ENCODE measurements around the gene CIDEA. TPM values are rescaled to one million over a fixed set of nuclear protein-coding genes. Genes with fewer than 3 reads are reported as not detected.

Gene CIDEA
- total RNA-seq, 6 donors from 2014 or later = not detected

DNA sequence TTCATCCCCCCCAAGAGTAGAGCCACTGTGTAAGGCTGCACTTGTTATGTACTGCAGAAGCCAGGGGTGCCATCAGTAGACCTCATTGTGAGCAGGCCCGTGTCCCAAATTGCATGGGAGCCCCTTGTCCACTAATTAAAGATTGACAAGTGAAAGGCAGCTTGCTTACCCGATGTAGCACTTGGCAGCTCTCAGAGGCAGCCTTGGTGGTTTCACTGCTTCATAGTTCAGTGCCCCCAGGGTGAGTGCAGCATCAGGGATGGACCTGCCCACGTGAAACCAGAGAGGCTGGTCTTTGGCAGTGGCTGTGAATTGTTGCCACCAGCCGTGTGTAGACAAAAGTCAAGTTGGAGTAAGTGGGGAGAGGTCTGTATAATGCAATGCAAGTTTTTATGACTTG, 67.2 kb downstream of the CIDEA start:
- no peaks in the 10 kb centered on the region for H3K27me3 ChIP-seq
- peaks cover 11 to 82% (median 24%) of the 10 kb centered on the region in 4 donors for H3K36me3 ChIP-seq
- no peaks in the 10 kb centered on the region for H3K9me3 ChIP-seq
- no peak overlapping the region for H3K4me3 ChIP-seq
- ATAC-seq (ENCODE audit: low FRiP score in 2 of 2) (no peak), DNase-seq (no peak)
- 73 to 79% methylated on average over 4 of the region's 4 CpGs for WGBS, 2 donors
- TF ChIP-seq EP300 (IDR thresholded peaks at IDR 0.05) (no peak), POLR2AphosphoS5 (IDR thresholded peaks at IDR 0.05) (no peak), POLR2A (IDR thresholded peaks at IDR 0.05) (no peak)
- TF ChIP-seq, protein P1, sequence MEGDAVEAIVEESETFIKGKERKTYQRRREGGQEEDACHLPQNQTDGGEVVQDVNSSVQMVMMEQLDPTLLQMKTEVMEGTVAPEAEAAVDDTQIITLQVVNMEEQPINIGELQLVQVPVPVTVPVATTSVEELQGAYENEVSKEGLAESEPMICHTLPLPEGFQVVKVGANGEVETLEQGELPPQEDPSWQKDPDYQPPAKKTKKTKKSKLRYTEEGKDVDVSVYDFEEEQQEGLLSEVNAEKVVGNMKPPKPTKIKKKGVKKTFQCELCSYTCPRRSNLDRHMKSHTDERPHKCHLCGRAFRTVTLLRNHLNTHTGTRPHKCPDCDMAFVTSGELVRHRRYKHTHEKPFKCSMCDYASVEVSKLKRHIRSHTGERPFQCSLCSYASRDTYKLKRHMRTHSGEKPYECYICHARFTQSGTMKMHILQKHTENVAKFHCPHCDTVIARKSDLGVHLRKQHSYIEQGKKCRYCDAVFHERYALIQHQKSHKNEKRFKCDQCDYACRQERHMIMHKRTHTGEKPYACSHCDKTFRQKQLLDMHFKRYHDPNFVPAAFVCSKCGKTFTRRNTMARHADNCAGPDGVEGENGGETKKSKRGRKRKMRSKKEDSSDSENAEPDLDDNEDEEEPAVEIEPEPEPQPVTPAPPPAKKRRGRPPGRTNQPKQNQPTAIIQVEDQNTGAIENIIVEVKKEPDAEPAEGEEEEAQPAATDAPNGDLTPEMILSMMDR (IDR thresholded peaks at IDR 0.05) = no peak
- peaks cover 4 to 13% (median 10%) of the 10 kb centered on the region in 4 donors for H3K4me1 ChIP-seq
- no peak overlapping the region for H3K27ac ChIP-seq

DNA sequence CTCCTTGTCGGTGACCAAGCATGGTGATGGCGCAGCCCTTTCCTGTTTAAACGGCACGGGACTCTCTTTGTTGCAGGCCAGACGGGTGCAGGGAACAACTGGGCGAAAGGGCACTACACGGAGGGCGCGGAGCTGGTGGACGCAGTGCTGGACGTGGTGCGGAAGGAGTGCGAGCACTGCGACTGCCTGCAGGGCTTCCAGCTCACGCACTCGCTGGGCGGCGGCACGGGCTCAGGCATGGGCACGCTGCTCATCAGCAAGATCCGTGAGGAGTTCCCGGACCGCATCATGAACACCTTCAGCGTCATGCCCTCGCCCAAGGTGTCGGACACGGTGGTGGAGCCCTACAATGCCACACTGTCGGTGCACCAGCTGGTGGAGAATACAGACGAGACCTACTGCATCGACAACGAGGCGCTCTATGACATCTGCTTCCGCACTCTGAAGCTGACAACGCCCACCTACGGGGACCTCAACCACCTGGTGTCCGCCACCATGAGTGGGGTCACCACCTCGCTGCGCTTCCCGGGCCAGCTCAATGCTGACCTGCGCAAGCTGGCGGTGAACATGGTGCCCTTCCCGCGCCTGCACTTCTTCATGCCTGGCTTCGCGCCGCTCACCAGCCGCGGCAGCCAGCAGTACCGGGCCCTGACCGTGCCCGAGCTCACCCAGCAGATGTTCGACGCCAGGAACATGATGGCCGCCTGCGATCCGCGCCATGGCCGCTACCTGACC, 71.0 kb downstream of the CIDEA start:
- Histone ChIP-seq H3K9me3 (no peaks in the 10 kb centered on the region), H3K36me3 (peaks cover 14 to 97% (median 47%) of the 10 kb centered on the region in 4 donors), H3K4me1 (peaks cover 0 to 6% (median 0%) of the 10 kb centered on the region in 4 donors), H3K4me3 (no peak overlapping the region), H3K27me3 (no peaks in the 10 kb centered on the region), H3K27ac (no peak overlapping the region)
- DNase-seq (peak in 1 of 2 donors; percentile 80), ATAC-seq (ENCODE audit: low FRiP score in 2 of 2) (peak in 1 of 2 donors; percentile 19)
- 94 to 98% methylated on average over 35 to 58 of the region's 58 CpGs for WGBS, 2 donors
- TF ChIP-seq, protein P1 (IDR thresholded peaks at IDR 0.05) = no peak
- TF ChIP-seq POLR2AphosphoS5 (IDR thresholded peaks at IDR 0.05) (no peak), POLR2A (IDR thresholded peaks at IDR 0.05) (no peak), EP300 (IDR thresholded peaks at IDR 0.05) (no peak)

GRCh38 chr18:12325726-12326245, 71.6 kb downstream of the CIDEA start:
- Histone ChIP-seq H3K4me3 (no peak overlapping the region), H3K27ac (no peak overlapping the region), H3K36me3 (peaks cover 14 to 92% (median 46%) of the 10 kb centered on the region in 4 donors), H3K27me3 (no peaks in the 10 kb centered on the region), H3K9me3 (no peaks in the 10 kb centered on the region), H3K4me1 (peaks cover 0 to 6% (median 0%) of the 10 kb centered on the region in 4 donors)
- no peak for ATAC-seq (ENCODE audit: low FRiP score in 2 of 2)
- DNase-seq = no peak
- TF ChIP-seq, protein P1 (IDR thresholded peaks at IDR 0.05) = no peak
- no peak for TF ChIP-seq POLR2AphosphoS5 (IDR thresholded peaks at IDR 0.05)
- no peak for TF ChIP-seq POLR2A (IDR thresholded peaks at IDR 0.05)
- TF ChIP-seq EP300 (IDR thresholded peaks at IDR 0.05) = no peak
- WGBS, 2 donors = 97% methylated on average over 17 to 29 of the region's 29 CpGs

GRCh38 chr18:12326711-12327460, 72.7 kb downstream of the CIDEA start:
- TF ChIP-seq, protein P1 (IDR thresholded peaks at IDR 0.05) = no peak
- TF ChIP-seq EP300 (IDR thresholded peaks at IDR 0.05) (no peak), POLR2AphosphoS5 (IDR thresholded peaks at IDR 0.05) (no peak), POLR2A (IDR thresholded peaks at IDR 0.05) (no peak)
- no peaks in the 10 kb centered on the region for H3K27me3 ChIP-seq
- DNase-seq (no peak), ATAC-seq (ENCODE audit: low FRiP score in 2 of 2) (peak in 1 of 2 donors; percentile 23)
- peaks cover 14 to 90% (median 51%) of the 10 kb centered on the region in 4 donors for H3K36me3 ChIP-seq
- no peak overlapping the region for H3K4me3 ChIP-seq
- H3K4me1 ChIP-seq = peaks cover 0 to 6% (median 0%) of the 10 kb centered on the region in 4 donors
- no peak overlapping the region for H3K27ac ChIP-seq
- WGBS, 2 donors = 92 to 96% methylated on average over 10 to 12 of the region's 12 CpGs
- H3K9me3 ChIP-seq = no peaks in the 10 kb centered on the region

Small RNAs within 50 kb of the gene (small RNA-seq; reads per million reads assigned to genes)
- 0 reads per million in 4 donors for gene RNU6-170P

Other genes with a start within 250 kb of the CIDEA start
- 1 to 10 TPM in 1 of 6 donors, under 1 TPM in 2, not detected in 3; 0.30 to 6.3 (median 0.40) TPM for gene ANKRD62, start 160.5 kb upstream of the CIDEA start, total RNA-seq
- gene TUBB6, start 53.9 kb downstream of the CIDEA start, total RNA-seq = 100 to 1,000 TPM in 4 of 6 donors, 10 to 100 TPM in 2; 89.1 to 380 (median 157) TPM
- 10 to 100 TPM; 31.3 to 55.6 (median 38.3) TPM for gene AFG3L2, start 122.9 kb downstream of the CIDEA start, total RNA-seq
- 10 to 100 TPM in 2 of 6 donors, 1 to 10 TPM in 4; 2.6 to 16.5 (median 4.7) TPM for gene PRELID3A, start 153.6 kb downstream of the CIDEA start, total RNA-seq

All from upper lobe of left lung (tissue), 6 donors.